Liver (tissue), 9 donors: Measurements from ENCODE around the gene PDP2. TPM values are rescaled to one million over a fixed set of nuclear protein-coding genes. Genes with fewer than 3 reads are reported as not detected.

Source experiments
- DNase-seq: peaks from one replicate; pipeline ENCODE4 v3.0.0-alpha.2; 2017; ENCODE audit warnings: low spot score
- H3K27ac ChIP-seq, 2 donors: one replicate each; pipeline ENCODE4 v1.7.0; 2013; ENCODE audit warnings: inconsistent platforms in 2 of 2, low read length in 2 of 2, control low read depth in 1 of 2, low read depth in 1 of 2, mild to moderate bottlenecking in 1 of 2
- H3K27me3 ChIP-seq, 4 donors: one replicate each; pipeline versions ENCODE4 v1.6.1 to v1.7.0; 2013; ENCODE audit warnings: low read length in 3 of 4, inconsistent platforms in 1 of 4, mild to moderate bottlenecking in 1 of 4, moderate library complexity in 1 of 4; ENCODE audit not compliant: control insufficient read depth in 4 of 4, insufficient read depth in 4 of 4
- H3K36me3 ChIP-seq, 4 donors: one replicate each; pipeline versions ENCODE4 v1.6.1 to v1.7.0; 2013; ENCODE audit warnings: low read length in 3 of 4, mild to moderate bottlenecking in 3 of 4, low read depth in 1 of 4, moderate library complexity in 1 of 4; ENCODE audit not compliant: control insufficient read depth in 4 of 4, insufficient read depth in 3 of 4
- H3K4me1 ChIP-seq, 4 donors: one replicate each; pipeline versions ENCODE4 v1.6.1 to v1.7.0; 2013; ENCODE audit warnings: low read length in 3 of 4, mild to moderate bottlenecking in 3 of 4, moderate library complexity in 1 of 4; ENCODE audit not compliant: control insufficient read depth in 4 of 4, insufficient read depth in 4 of 4
- H3K4me3 ChIP-seq, 3 donors: one replicate each; pipeline versions ENCODE4 v1.6.1 to v1.7.0; 2013; ENCODE audit warnings: low read length in 3 of 3, control low read depth in 1 of 3, low read depth in 1 of 3, mild to moderate bottlenecking in 1 of 3
- H3K9ac ChIP-seq, 2 donors: one replicate each; pipeline ENCODE4 v1.7.0; 2013; ENCODE audit warnings: low read length in 2 of 2, mild to moderate bottlenecking in 2 of 2, moderate library complexity in 2 of 2, control low read depth in 1 of 2, low read depth in 1 of 2
- H3K9me3 ChIP-seq, 4 donors: one replicate each; pipeline versions ENCODE4 v1.6.1 to v1.7.0; 2013; ENCODE audit warnings: low read length in 3 of 4; ENCODE audit not compliant: control insufficient read depth in 4 of 4
- ATF3 ChIP-seq: IDR thresholded peaks from 2 replicates; pipeline ENCODE4 v1.6.1; 2016; ENCODE audit warnings: antibody characterized with exemption
- EGR1 ChIP-seq, 2 donors: IDR thresholded peaks; 2 replicates each; pipeline ENCODE4 v1.6.1; 2016 to 2018; ENCODE audit warnings: antibody characterized with exemption in 2 of 2, low read depth in 2 of 2
- FOXA1 ChIP-seq: IDR thresholded peaks from 2 replicates; pipeline ENCODE4 v1.6.1; 2016; ENCODE audit warnings: antibody characterized with exemption
- FOXA2 ChIP-seq: IDR thresholded peaks from 2 replicates; pipeline ENCODE4 v1.6.1; 2016; ENCODE audit warnings: antibody characterized with exemption
- GABPA ChIP-seq, 2 donors: IDR thresholded peaks in 1 of 2; conservative IDR thresholded peaks in 1 of 2; 2 replicates each; pipeline ENCODE4 v1.6.1; 2016; ENCODE audit warnings: antibody characterized with exemption in 2 of 2, mild to moderate bottlenecking in 1 of 2, moderate library complexity in 1 of 2
- HNF4A ChIP-seq, 2 donors: conservative IDR thresholded peaks; 2 replicates each; pipeline ENCODE4 v1.6.1; 2016; ENCODE audit warnings: antibody characterized with exemption in 2 of 2, mild to moderate bottlenecking in 2 of 2
- HNF4G ChIP-seq: IDR thresholded peaks from 2 replicates; pipeline ENCODE4 v1.6.1; 2016; ENCODE audit warnings: antibody characterized with exemption
- JUND ChIP-seq, 2 donors: IDR thresholded peaks; 2 replicates each; pipeline ENCODE4 v1.6.1; 2016; ENCODE audit warnings: antibody characterized with exemption in 2 of 2
- NR2F2 ChIP-seq: IDR thresholded peaks from 2 replicates; pipeline ENCODE4 v1.6.1; 2016; ENCODE audit warnings: antibody characterized with exemption
- RAD21 ChIP-seq, 2 donors: IDR thresholded peaks; 2 replicates each; pipeline ENCODE4 v1.6.1; 2016; ENCODE audit warnings: antibody characterized with exemption in 2 of 2, mild to moderate bottlenecking in 2 of 2
- RXRA ChIP-seq, 2 donors: IDR thresholded peaks; 2 replicates each; pipeline ENCODE4 v1.6.1; 2017 to 2018; ENCODE audit warnings: antibody characterized with exemption in 2 of 2, mild to moderate bottlenecking in 1 of 2
- SP1 ChIP-seq: IDR thresholded peaks from 2 replicates; pipeline ENCODE4 v1.6.1; 2018; ENCODE audit warnings: antibody characterized with exemption, mild to moderate bottlenecking
- TAF1 ChIP-seq: conservative IDR thresholded peaks from 2 replicates; pipeline ENCODE4 v1.6.1; 2016; ENCODE audit warnings: antibody characterized with exemption, mild to moderate bottlenecking
- YY1 ChIP-seq: IDR thresholded peaks from 2 replicates; pipeline ENCODE4 v1.6.1; 2016; ENCODE audit warnings: antibody characterized with exemption, mild to moderate bottlenecking
- WGBS: extraction: QIAGEN DNeasy Blood & Tissue Kit; methylation state at CpG from one replicate; pipeline ENCODE4 v1.1.7; 2013; 5-methylcytosine and 5-hydroxymethylcytosine counted together
- polyA plus RNA-seq, 2 donors: library from polyadenylated mRNA; stranded (reverse) in 1 of 2; unstranded in 1 of 2; fragments of 200-250 nt in 1 of 2; fragments of >200 nt in 1 of 2; fragmentation: Nextera tagmentation in 1 of 2; extraction: Ambion mirVana in 1 of 2; gene quantifications; one replicate each; pipeline versions ENCODE4 v1.2.1 to v1.2.3, GENCODE V29; 2013 to 2015
- total RNA-seq, 2 donors: library from RNA; depleted of rRNA; stranded (reverse); fragments of >200 nt; gene quantifications; one replicate each; pipeline ENCODE4 v1.2.3, GENCODE V29; 2014
- TF ChIP-seq, protein P1 (sequence below): IDR thresholded peaks from 2 replicates; pipeline ENCODE4 v1.6.1; 2016; ENCODE audit warnings: antibody characterized with exemption, mild to moderate bottlenecking
- TF ChIP-seq, protein P2 (sequence below): IDR thresholded peaks from 2 replicates; pipeline ENCODE4 v1.6.1; 2016; ENCODE audit warnings: antibody characterized with exemption
- TF ChIP-seq, protein P3 (sequence below): IDR thresholded peaks from 2 replicates; pipeline ENCODE4 v1.6.1; 2016; ENCODE audit warnings: antibody characterized with exemption
- TF ChIP-seq, protein P4 (sequence below): fragments of 150-350 bp; IDR thresholded peaks from 2 replicates; pipeline ENCODE4 v1.5.1; 2017; ENCODE audit warnings: improper control_type of control experiment, low read depth, low read length; ENCODE audit not compliant: missing input control
- donor health status: healthy.
- donor health status: healthy.
- donor health status: healthy.
- donor health status: healthy.
- donor health status: healthy.

PDP2 gene
- total and polyA plus RNA-seq, 4 donors: 2.3 to 9.4 (median 6.1) TPM

DNA sequence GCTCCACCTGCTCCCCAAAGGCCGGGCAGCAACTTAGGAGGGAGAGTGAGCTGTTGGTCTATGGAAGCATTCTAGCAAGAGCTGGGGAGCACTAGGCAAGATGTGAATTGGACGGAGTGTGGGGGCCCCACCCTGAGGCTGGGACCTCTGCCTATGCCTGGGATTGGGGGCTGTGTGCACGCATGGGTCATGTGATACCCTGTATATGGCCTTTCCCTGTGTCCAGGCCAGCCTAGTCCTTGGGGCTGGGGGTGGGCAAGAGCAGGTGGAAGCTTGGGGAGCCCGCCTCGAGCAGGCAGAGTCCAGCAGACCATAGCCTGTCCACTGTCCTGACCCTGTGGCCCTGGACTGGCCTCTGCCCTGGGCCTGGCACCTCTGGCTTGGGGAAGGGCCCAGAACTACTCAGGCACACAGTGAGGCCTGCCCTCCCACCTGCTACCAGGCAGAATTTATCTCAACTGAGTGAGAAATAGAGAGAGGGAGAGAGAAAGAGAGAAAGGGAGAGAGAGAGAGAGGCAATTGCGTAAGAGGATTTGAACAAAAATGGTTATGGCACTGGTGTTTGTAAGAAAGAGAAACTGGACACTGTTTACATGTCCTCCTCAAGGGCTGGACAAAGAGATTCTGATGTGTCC lies 19.1 kb downstream of the PDP2 start:
- no peak for DNase-seq
- no peaks in the 10 kb centered on the region for H3K27me3 ChIP-seq
- no peak overlapping the region for H3K4me3 ChIP-seq
- TF ChIP-seq GABPA (IDR thresholded peaks at IDR 0.05 in 1 of 2, conservative IDR thresholded peaks at IDR 0.05 in 1 of 2): no peak
- TF ChIP-seq, protein P1, sequence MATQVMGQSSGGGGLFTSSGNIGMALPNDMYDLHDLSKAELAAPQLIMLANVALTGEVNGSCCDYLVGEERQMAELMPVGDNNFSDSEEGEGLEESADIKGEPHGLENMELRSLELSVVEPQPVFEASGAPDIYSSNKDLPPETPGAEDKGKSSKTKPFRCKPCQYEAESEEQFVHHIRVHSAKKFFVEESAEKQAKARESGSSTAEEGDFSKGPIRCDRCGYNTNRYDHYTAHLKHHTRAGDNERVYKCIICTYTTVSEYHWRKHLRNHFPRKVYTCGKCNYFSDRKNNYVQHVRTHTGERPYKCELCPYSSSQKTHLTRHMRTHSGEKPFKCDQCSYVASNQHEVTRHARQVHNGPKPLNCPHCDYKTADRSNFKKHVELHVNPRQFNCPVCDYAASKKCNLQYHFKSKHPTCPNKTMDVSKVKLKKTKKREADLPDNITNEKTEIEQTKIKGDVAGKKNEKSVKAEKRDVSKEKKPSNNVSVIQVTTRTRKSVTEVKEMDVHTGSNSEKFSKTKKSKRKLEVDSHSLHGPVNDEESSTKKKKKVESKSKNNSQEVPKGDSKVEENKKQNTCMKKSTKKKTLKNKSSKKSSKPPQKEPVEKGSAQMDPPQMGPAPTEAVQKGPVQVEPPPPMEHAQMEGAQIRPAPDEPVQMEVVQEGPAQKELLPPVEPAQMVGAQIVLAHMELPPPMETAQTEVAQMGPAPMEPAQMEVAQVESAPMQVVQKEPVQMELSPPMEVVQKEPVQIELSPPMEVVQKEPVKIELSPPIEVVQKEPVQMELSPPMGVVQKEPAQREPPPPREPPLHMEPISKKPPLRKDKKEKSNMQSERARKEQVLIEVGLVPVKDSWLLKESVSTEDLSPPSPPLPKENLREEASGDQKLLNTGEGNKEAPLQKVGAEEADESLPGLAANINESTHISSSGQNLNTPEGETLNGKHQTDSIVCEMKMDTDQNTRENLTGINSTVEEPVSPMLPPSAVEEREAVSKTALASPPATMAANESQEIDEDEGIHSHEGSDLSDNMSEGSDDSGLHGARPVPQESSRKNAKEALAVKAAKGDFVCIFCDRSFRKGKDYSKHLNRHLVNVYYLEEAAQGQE: no peak
- TF ChIP-seq SP1: peak; percentile 43
- TF ChIP-seq RAD21 (IDR thresholded peaks at IDR 0.05): no peak
- TF ChIP-seq RXRA (IDR thresholded peaks at IDR 0.05): peak; percentile 58 to 81
- TF ChIP-seq FOXA1: no peak
- no peak for TF ChIP-seq EGR1 (IDR thresholded peaks at IDR 0.05; ENCODE audit: low read depth in 2 of 2)
- TF ChIP-seq, protein P2, sequence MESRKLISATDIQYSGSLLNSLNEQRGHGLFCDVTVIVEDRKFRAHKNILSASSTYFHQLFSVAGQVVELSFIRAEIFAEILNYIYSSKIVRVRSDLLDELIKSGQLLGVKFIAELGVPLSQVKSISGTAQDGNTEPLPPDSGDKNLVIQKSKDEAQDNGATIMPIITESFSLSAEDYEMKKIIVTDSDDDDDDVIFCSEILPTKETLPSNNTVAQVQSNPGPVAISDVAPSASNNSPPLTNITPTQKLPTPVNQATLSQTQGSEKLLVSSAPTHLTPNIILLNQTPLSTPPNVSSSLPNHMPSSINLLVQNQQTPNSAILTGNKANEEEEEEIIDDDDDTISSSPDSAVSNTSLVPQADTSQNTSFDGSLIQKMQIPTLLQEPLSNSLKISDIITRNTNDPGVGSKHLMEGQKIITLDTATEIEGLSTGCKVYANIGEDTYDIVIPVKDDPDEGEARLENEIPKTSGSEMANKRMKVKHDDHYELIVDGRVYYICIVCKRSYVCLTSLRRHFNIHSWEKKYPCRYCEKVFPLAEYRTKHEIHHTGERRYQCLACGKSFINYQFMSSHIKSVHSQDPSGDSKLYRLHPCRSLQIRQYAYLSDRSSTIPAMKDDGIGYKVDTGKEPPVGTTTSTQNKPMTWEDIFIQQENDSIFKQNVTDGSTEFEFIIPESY: no peak
- TF ChIP-seq, protein P3, sequence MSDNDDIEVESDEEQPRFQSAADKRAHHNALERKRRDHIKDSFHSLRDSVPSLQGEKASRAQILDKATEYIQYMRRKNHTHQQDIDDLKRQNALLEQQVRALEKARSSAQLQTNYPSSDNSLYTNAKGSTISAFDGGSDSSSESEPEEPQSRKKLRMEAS: no peak
- TF ChIP-seq HNF4A (conservative IDR thresholded peaks at IDR 0.05): peak; percentile 76 to 82
- TF ChIP-seq YY1: no peak
- TF ChIP-seq JUND (IDR thresholded peaks at IDR 0.05): no peak
- no peak for TF ChIP-seq TAF1
- TF ChIP-seq, protein P4, sequence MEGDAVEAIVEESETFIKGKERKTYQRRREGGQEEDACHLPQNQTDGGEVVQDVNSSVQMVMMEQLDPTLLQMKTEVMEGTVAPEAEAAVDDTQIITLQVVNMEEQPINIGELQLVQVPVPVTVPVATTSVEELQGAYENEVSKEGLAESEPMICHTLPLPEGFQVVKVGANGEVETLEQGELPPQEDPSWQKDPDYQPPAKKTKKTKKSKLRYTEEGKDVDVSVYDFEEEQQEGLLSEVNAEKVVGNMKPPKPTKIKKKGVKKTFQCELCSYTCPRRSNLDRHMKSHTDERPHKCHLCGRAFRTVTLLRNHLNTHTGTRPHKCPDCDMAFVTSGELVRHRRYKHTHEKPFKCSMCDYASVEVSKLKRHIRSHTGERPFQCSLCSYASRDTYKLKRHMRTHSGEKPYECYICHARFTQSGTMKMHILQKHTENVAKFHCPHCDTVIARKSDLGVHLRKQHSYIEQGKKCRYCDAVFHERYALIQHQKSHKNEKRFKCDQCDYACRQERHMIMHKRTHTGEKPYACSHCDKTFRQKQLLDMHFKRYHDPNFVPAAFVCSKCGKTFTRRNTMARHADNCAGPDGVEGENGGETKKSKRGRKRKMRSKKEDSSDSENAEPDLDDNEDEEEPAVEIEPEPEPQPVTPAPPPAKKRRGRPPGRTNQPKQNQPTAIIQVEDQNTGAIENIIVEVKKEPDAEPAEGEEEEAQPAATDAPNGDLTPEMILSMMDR: no peak
- peak; percentile 39 for TF ChIP-seq NR2F2
- TF ChIP-seq ATF3: no peak
- no peak for TF ChIP-seq FOXA2
- TF ChIP-seq HNF4G: no peak
- H3K9me3 ChIP-seq: no peaks in the 10 kb centered on the region
- H3K27ac ChIP-seq: peak overlapping the region; percentile 9 to 61
- WGBS: 65% methylated on average over 6 of the region's 6 CpGs
- no peak overlapping the region for H3K9ac ChIP-seq
- no peaks in the 10 kb centered on the region for H3K36me3 ChIP-seq
- peaks cover 6 to 22% (median 17%) of the 10 kb centered on the region in 4 donors for H3K4me1 ChIP-seq
